ENCODE results near the gene HNRNPDL.
"Not testable (repeated sequence)": the region's sequence is repeated elsewhere in the genome, so short reads cannot be mapped to it uniquely, and the experiment has no call there.

The HNRNPDL gene

DNA sequence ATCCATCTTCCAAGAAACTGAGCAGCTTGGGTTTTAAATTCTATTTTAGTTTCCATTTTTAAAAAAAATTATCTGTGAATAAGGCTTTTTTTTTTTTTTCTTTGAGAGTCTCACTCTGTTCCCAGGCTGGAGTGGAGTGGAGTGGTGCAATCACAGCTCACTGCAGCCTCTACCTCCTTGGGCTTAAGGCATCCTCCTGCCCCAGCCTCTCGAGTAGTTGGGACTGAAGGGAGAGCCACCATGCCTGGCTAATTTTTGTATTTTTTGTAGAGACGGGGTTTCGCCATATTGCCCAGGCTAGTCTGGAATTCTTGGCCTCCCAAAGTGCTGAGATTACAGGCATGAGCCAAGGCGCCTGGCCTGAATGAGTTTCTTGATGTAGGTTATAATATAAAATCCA, 1.6 kb upstream of the HNRNPDL start:
- no peak for DNase-seq

- DNase-seq = no peak
Measured at GRCh38 chr4:82430964-82431745, 893 bp upstream of the HNRNPDL start.

DNA sequence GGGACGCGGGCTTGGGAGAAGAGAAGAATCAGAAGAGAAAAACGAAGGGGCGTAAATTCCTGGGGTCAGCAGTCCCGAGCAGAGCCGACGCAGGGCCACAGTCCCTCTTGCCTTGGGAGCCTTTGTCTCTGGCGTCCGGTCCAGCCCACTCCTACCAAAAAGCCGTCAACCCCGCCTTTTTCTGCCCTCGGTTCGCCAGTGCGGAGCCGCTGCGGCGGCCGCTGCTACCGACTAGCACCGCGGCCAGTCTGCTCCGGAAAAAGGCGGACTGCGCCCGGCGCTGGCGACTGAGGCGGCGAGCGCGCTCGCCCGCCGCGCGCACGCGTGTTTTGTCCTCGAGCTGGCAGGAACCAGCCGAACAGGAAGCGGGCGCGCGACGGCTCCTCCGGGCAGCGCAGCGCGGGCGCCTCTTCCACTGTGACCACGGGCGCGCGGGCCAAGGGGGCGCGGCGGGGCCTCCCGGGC, 502 bp downstream of the HNRNPDL start:
- DNase-seq = peak; percentile 61

- peak; percentile 83 for DNase-seq
Measured at GRCh38 chr4:82428969-82429727, 1.1 kb downstream of the HNRNPDL start.

DNA sequence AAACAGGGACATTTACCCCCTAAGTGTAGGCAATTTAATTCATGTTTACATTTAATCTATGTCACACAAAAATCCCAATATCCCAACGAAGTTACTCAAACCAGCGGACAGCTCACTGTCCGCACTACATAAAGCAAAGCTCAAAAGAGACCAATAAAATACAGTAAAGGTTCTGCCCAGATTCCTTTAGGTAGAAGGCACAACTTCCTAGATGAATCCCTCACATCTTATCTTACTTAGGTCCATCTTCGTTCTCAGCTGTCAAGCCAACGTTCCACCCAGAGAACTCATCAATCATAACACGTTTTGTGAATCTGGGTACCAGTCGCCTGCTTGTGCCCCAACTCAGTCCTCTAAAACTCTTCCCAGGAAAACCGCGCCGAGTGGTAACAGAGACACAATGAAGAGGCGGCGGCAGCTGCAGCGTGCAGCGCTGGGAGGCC, 1.7 kb downstream of the HNRNPDL start:
- DNase-seq = no peak

DNA sequence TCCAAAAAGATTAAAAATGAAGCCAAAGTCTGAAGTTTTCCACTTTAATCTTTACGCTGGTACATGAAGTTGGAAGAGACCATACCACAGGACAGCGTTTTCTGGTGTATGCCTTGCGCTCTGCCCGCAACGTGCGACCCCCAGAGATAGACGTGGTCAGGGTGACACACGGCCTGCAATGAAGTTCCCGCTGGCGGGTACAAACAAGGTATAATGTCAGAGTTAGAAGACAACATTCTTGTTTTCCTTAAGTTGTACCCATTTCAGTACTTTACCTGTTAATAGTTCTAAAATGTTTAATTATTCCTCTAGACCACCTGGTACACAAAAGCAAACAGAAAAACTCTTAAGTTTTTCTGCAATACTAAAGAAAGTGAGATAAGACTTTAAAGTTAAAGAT, 4.8 kb downstream of the HNRNPDL start:
- no peak for DNase-seq

- DNase-seq = no peak
Measured at GRCh38 chr4:82423245-82424054, 6.8 kb downstream of the HNRNPDL start.

DNA sequence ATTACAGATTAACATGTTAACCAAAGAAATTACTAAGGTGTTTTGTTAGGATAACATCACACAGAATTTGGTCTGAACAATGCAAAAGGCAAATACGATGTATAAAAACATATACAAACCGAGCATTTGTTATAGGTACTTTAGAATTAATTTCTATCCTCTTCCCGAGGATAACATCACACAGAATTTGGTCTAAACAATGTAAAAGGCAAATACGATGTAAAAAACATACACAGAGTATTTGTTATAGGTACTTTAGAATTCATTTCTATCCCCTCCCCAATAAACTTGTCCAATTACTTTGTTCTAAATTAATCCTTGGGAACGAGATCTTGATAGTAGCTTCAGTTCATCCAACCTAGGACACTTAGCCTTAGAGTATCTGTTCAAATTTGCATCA, 7.6 kb downstream of the HNRNPDL start:
- no peak for DNase-seq

DNA sequence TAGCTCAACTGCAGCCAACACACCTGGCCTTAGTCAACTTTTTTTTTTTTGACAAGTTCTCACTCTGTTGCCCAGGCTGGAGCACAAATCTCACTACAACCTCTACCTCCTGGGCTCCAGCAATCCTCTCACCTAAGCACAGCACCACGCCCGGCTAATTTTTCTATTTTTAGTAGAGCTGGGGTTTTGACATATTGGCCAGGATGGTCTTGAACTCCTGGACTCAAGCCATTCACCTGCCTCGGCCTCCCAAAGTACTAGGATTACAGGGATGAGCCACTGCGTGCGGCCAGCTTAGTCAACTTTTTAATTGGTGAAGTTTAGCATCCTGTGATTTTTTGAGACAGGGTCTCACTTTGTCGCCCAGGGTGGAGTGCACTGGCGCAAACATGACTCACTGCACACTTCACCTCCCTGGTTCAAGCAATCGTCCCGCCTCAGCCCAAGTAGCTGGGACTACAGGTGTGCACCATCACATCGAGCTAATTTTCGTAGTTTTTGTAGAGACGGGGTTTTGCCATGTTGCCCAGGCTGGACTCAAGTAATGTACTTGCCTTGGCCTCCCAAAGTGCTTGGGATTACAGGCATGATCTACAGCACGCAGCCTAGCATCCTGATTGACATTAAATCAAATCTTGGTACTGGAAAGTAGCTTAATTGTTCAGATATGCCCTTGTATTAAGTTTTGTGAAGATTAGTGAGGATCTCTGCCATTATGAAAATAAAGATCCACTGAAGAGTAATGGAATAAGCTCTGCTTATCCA, 8.3 kb downstream of the HNRNPDL start:
- no peak for DNase-seq

DNA sequence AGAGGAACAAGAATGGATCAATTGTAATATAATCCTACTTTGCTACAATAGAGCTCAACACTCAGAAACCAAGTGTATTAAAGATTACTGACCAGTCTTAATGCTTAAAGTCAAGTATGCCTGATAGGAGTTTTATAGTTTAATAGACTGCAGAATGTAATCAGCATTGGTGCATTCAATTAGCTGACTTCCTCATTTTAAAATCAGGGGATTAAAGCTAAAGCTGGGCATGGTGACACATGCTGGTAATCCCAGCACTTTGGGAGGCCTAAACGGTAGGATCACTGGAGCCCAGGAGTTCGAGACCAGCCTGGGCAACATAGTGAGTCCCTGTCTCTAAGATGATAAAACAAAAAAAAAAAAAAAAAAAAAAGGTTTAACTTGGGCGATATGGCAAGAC, 10.8 kb downstream of the HNRNPDL start:
- DNase-seq = no peak

DNA sequence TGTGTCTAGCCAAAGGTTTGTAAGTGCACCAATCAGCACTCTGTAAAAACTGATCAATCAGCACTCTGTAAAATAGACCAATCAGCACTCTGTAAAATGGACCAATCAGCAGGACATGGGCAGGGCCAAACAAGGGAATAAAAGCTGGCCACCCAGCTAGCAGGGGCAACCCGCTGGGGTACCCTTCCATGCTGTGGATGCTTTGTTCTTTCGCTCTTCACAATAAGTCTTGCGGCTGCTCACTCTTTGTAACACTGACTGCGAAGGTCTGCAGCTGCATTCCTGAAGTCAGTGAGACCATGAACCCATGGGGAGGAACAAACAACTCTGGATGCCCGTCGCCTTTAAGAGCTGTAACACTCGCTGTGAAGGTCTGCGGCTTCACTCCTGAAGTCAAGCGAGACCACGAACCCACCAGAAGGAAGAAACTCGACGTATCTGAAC, 14.3 kb downstream of the HNRNPDL start:
- DNase-seq = no peak

- DNase-seq = not testable (repeated sequence)
Measured at GRCh38 chr4:82415061-82415460, 15.2 kb downstream of the HNRNPDL start.

DNA sequence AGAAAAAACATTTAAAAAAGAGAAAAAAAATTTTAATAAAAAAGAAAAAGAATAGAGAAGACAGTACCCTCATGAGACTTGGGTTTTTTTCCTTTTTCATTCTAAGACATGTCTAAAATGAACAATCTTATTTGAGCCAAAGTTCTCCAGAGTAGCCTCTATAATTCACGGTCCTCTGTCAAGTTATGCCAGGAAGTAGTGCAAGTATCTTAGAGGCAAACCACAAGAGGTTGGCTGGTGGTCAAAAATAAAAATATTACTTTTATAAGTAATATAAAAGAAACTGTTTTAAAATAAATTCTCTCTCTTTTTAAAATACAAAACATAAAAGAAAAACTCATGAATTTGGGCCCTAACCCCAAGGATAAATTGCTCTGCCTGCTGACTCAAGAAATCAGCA, 26.5 kb downstream of the HNRNPDL start:
- DNase-seq = no peak

DNA sequence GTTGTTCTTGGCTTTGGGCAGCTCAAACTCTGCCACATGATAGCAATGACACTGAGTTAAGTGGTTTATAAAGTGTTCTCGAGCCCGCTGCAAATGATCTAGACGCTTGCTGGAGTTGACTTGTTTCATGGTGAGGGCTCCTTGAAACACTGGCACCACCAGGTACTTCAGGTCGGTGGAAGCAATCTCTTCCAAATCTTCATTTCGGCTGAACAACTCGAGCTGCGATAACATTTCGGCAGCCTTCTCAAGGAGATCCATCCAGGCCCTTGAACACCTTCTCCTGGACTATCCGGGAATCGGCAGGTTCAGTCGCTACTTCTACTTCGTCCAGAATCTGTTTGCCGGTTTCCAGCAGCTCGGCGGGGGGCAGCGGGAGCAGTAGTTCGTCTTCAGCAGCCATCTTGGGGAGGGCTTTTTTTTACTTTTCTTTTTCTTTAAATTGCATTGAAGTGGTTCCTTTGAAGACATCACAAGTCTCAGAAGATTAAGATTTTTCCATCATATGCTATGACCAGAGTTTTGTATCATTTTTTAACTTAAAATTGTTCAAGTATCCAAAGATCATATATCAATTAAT, 28.0 kb downstream of the HNRNPDL start:
- DNase-seq = no peak

DNA sequence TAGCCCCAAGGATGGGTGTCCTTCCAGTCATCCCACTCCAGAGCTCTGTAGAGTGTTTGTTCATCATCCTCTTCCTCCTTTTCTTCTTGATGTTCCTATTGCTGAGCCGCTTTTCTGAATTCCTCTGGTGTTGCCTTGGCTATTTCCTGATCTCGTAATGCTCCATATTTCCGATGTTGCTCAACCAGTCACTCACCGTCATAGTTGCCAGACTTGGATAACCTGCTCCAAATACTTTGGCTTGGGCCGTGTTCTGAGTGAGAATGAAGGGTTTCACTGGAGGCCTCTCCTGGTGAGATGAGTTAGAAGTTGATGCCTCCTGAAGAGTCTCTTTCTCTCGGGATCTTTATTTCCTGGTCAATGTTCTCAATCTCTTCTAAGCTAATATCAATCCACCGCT, 28.7 kb downstream of the HNRNPDL start:
- no peak for DNase-seq

DNA sequence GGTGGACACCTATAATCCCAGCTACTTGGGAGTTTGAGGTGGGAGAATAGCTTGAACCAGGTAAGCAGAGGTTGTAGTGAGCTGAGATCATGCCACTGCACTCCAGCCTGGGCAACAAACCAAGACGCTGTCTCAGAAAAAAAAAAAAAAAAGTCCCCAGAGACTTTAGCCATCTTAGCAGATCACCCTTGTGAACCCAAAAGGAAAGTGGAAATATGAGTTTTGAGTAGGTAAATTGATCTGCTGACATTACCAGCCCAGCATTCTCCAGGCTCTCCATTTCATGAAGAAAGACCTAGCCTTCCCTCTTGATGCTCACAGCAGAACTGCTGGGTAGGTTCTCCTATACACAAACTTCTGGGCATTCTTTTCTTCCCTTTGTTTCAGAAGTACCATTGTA, 32.0 kb downstream of the HNRNPDL start:
- DNase-seq = no peak

- DNase-seq = no peak
Measured at GRCh38 chr4:82397527-82397926, 32.7 kb downstream of the HNRNPDL start.

DNA sequence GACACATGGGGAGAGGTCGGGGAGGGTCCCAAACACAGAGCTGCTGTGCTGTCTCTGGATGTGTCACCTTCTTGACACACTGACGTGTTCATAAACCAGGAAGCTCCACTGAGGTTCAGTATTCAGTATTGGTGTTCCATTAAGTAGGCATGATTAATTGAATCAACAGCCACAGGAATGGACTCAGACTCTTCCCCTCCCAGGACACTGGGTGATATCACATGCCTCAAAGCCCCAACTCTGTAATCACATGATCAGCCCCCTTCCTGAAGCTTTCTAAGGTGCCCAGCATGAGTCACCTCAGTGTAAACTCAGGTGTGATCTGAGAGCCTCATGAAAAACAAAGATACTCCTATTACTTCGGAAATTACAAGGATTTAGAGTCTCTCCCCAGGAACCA, 35.4 kb downstream of the HNRNPDL start:
- DNase-seq = no peak

DNA sequence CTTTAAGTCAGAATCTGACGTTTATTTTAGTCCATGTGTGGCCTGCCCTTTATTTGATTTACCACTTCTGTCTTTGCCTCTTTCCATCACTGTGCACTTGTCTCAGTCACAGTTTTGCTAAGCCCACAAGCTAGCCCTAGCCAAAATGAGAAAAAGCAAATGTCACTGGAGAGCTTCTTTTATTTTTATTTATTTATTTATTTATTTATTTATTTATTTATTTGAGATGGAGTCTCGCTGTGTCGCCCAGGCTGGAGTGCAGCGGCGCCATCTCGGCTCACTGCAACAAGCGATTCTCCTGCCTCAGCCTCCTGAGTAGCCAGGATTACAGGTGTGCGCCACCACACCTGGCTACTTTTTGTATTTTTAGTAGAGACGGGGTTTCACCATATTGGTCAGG, 40.2 kb downstream of the HNRNPDL start:
- not testable (repeated sequence) for DNase-seq

DNA sequence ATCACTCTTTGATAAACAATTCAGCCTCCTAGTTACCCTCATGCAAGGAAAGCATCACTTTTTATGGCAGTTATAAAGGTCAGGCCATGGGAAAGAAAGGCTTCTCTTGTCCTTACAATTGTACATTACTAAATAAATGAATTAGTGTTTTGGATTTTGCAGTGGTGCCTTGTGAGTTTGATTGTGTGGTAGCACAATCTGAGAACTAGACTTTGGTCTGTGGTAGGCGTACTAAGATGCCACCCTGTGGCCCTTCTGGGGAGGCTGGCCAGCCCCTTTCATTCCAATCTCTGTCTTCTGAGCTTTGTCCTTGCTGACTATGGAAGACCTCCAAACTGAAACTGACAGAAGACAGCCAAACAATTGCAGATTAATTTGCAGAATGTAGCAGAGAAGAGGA, 41.9 kb downstream of the HNRNPDL start:
- DNase-seq = no peak

- not testable (repeated sequence) for DNase-seq
Measured at GRCh38 chr4:82386312-82386711, 44.0 kb downstream of the HNRNPDL start.

DNA sequence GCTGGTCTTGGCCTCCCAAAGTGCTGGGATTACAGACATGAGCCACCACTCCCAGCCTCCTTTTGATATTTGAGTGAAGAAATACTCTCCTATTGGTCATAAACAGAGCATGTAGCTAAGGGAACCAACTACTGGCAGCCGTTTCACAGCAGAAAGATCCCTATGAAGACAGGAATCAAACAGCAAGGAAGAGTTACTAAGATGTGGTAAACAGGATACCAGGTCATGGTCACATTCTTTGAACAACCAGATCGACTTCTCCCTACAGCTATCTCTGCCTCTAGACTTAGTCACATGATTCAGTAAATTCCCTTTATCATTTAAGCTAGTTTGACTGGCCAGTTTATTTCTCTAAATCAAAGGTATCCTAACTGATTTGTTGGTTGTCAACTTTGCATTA, 47.5 kb downstream of the HNRNPDL start:
- no peak for DNase-seq

All from NCI-H446 treated with DMSO at 0.1 percent for 48 hours (cell line).